Measurements from ENCODE around the gene SPSB2. TPM values are rescaled to one million over a fixed set of nuclear protein-coding genes. Genes with fewer than 3 reads are reported as not detected.

The SPSB2 gene
- total RNA-seq, 2 experiments from 2014 or later, result 1.7 to 2.2 TPM

Other genes starting within 250 kb of the SPSB2 start
- gene LPAR5, start 237.3 kb downstream of the SPSB2 start, total RNA-seq, result 1 to 10 TPM; 3.5 TPM
- gene ACRBP, start 225.9 kb downstream of the SPSB2 start, total RNA-seq, result 1 to 10 TPM; 1.7 to 3.3 TPM
- gene ING4, start 210.2 kb downstream of the SPSB2 start, total RNA-seq, result 10 to 100 TPM; 14.9 to 17.6 TPM
- gene ZNF384, start 183.9 kb downstream of the SPSB2 start, total RNA-seq, result 10 to 100 TPM; 61.4 to 79.0 TPM
- gene PIANP, start 172.5 kb downstream of the SPSB2 start, total RNA-seq, result under 1 TPM; 0.32 to 0.93 TPM
- gene COPS7A, start 149.3 kb downstream of the SPSB2 start, total RNA-seq, result 10 to 100 TPM; 38.3 to 41.6 TPM
- 100 to 1,000 TPM; 142 to 144 TPM for gene MLF2, start 120.2 kb downstream of the SPSB2 start, total RNA-seq
- gene PTMS, start 106.9 kb downstream of the SPSB2 start, total RNA-seq, result 100 to 1,000 TPM in 1 of 2 experiments, 10 to 100 TPM in 1; 62.2 to 105 TPM
- 10 to 100 TPM; 88.2 to 93.9 TPM for gene LAG3, start 100.8 kb downstream of the SPSB2 start, total RNA-seq
- 100 to 1,000 TPM; 206 to 211 TPM for gene CD4, start 83.8 kb downstream of the SPSB2 start, total RNA-seq
- gene GPR162, start 51.5 kb downstream of the SPSB2 start, total RNA-seq, result under 1 TPM; 0.11 to 0.26 TPM
- gene P3H3, start 44.9 kb downstream of the SPSB2 start, total RNA-seq, result 1 to 10 TPM in 1 of 2 experiments, under 1 TPM in 1; 0.86 to 1.3 TPM
- gene GNB3, start 32.4 kb downstream of the SPSB2 start, total RNA-seq, result under 1 TPM; 0.66 to 0.76 TPM
- gene CDCA3, start 22.0 kb downstream of the SPSB2 start, total RNA-seq, result 10 to 100 TPM; 87.8 to 99.7 TPM
- 100 to 1,000 TPM; 128 to 132 TPM for gene USP5, start 21.2 kb downstream of the SPSB2 start, total RNA-seq
- 1,000 to 10,000 TPM; 1,824 to 2,753 TPM for gene TPI1, start 5.8 kb downstream of the SPSB2 start, total RNA-seq
- 1 to 10 TPM; 6.4 to 7.0 TPM for gene LRRC23, start 31.5 kb upstream of the SPSB2 start, total RNA-seq
- 100 to 1,000 TPM; 301 to 317 TPM for gene ENO2, start 41.3 kb upstream of the SPSB2 start, total RNA-seq
- 10 to 100 TPM; 32.2 to 32.4 TPM for gene ATN1, start 54.7 kb upstream of the SPSB2 start, total RNA-seq
- not detected for gene RNU7-1, start 70.5 kb upstream of the SPSB2 start, total RNA-seq
- 100 to 1,000 TPM; 189 to 208 TPM for gene C12orf57, start 70.7 kb upstream of the SPSB2 start, total RNA-seq
- 100 to 1,000 TPM; 335 to 483 TPM for gene PTPN6, start 78.1 kb upstream of the SPSB2 start, total RNA-seq
- gene PHB2, start 97.4 kb upstream of the SPSB2 start, total RNA-seq, result 100 to 1,000 TPM; 398 to 502 TPM
- 100 to 1,000 TPM in 1 of 2 experiments, 10 to 100 TPM in 1; 85.0 to 106 TPM for gene EMG1, start 97.6 kb upstream of the SPSB2 start, total RNA-seq
- 10 to 100 TPM; 20.8 to 28.0 TPM for gene LPCAT3, start 145.2 kb upstream of the SPSB2 start, total RNA-seq
- gene C1S, start 187.4 kb upstream of the SPSB2 start, total RNA-seq, result 1 to 10 TPM; 2.4 to 2.8 TPM
- 1 to 10 TPM; 1.4 to 2.2 TPM for gene C1R, start 219.1 kb upstream of the SPSB2 start, total RNA-seq
- 10 to 100 TPM; 17.3 to 18.9 TPM for gene C1RL, start 235.9 kb upstream of the SPSB2 start, total RNA-seq

All from activated CD4-positive, alpha-beta T cell treated with anti-CD3 and anti-CD28 coated beads for 36 hours (primary cell).